CD14-positive monocyte (primary cell): ENCODE data around the gene GPATCH3. TPM values are rescaled to one million over a fixed set of nuclear protein-coding genes. Genes with fewer than 3 reads are reported as not detected.

Source experiments
- DNase-seq, 3 donors: peaks; one replicate each; pipeline ENCODE4 v3.0.0-alpha.2; 2011 to 2022
- H2AFZ ChIP-seq: 2 replicates; pipeline ENCODE4 v1.6.0; 2012; ENCODE audit warnings: mild to moderate bottlenecking, low read depth, low read length, inconsistent platforms; ENCODE audit not compliant: insufficient read depth, poor library complexity, severe bottlenecking
- H3K27ac ChIP-seq, 2 donors: 1 replicate in 1 of 2; 2 replicates in 1 of 2; pipeline ENCODE4 v1.5.1; 2012 to 2013; ENCODE audit warnings: low read length in 2 of 2, control low read depth in 1 of 2, inconsistent platforms in 1 of 2, low read depth in 1 of 2, mild to moderate bottlenecking in 1 of 2
- H3K27me3 ChIP-seq, 2 donors: one replicate each; pipeline versions ENCODE4 v1.6.0 to v1.6.1; 2011 to 2013; ENCODE audit warnings: low read length in 2 of 2; ENCODE audit not compliant: control insufficient read depth in 2 of 2, insufficient read depth in 2 of 2
- H3K36me3 ChIP-seq, 2 donors: replicated peaks in 1 of 2; 1 replicate in 1 of 2; 2 replicates in 1 of 2; pipeline versions ENCODE4 v1.5.1 to v1.6.1; 2012 to 2013; ENCODE audit warnings: low read length in 2 of 2, control low read depth in 1 of 2, inconsistent platforms in 1 of 2, mild to moderate bottlenecking in 1 of 2; ENCODE audit not compliant: insufficient read depth in 2 of 2, control insufficient read depth in 1 of 2
- H3K4me1 ChIP-seq, 2 donors: 1 replicate in 1 of 2; 2 replicates in 1 of 2; pipeline versions ENCODE4 v1.5.1 to v1.6.1; 2012 to 2013; ENCODE audit warnings: low read length in 2 of 2, control low read depth in 1 of 2, inconsistent platforms in 1 of 2, mild to moderate bottlenecking in 1 of 2, moderate library complexity in 1 of 2; ENCODE audit not compliant: insufficient read depth in 2 of 2, control insufficient read depth in 1 of 2
- H3K4me2 ChIP-seq: replicated peaks from 2 replicates; pipeline ENCODE3; 2012; ENCODE audit warnings: low read length, moderate library complexity, mild to moderate bottlenecking; ENCODE audit not compliant: poor library complexity, severe bottlenecking; ENCODE audit errors: extremely low read depth
- H3K4me3 ChIP-seq, 3 experiments: fragments of 200-600 bp in 1 of 3; sonication (generic) in 1 of 3; replicated peaks in 1 of 3; 1 replicate in 2 of 3; 2 replicates in 1 of 3; pipeline ENCODE4 v1.5.1; 2011 to 2013; ENCODE audit warnings: low read length in 3 of 3, mild to moderate bottlenecking in 3 of 3, control low read depth in 2 of 3, low read depth in 2 of 3, inconsistent platforms in 1 of 3, moderate library complexity in 1 of 3
- H3K79me2 ChIP-seq: 2 replicates; pipeline ENCODE4 v1.6.0; 2012; ENCODE audit warnings: mild to moderate bottlenecking, control low read depth, inconsistent platforms, low read length, moderate library complexity; ENCODE audit not compliant: insufficient read depth
- H3K9ac ChIP-seq: 2 replicates; pipeline ENCODE4 v1.6.0; 2017; ENCODE audit warnings: low read length, mild to moderate bottlenecking; ENCODE audit not compliant: insufficient read depth, poor library complexity, severe bottlenecking
- H3K9me3 ChIP-seq, 2 donors: replicated peaks in 1 of 2; 1 replicate in 1 of 2; 2 replicates in 1 of 2; pipeline versions ENCODE4 v1.5.1 to v1.6.1; 2012 to 2013; ENCODE audit warnings: low read length in 2 of 2, control low read depth in 1 of 2; ENCODE audit not compliant: control insufficient read depth in 1 of 2, insufficient read depth in 1 of 2
- H4K20me1 ChIP-seq: 2 replicates; pipeline ENCODE4 v1.6.0; 2012; ENCODE audit warnings: mild to moderate bottlenecking, low read length, control low read depth, moderate library complexity; ENCODE audit not compliant: insufficient read depth
- H3K27ac Mint-ChIP-seq, 7 donors: one replicate each; pipeline ENCODE4 v1.8.0; 2020; ENCODE audit warnings: mild to moderate bottlenecking in 7 of 7, mixed read lengths in 7 of 7, moderate library complexity in 6 of 7, inconsistent platforms in 2 of 7
- H3K27me3 Mint-ChIP-seq, 3 donors: one replicate each; pipeline ENCODE4 v1.8.0; 2021 to 2022; ENCODE audit warnings: low read depth in 3 of 3, mild to moderate bottlenecking in 3 of 3, mixed read lengths in 3 of 3, moderate library complexity in 3 of 3, inconsistent platforms in 1 of 3
- H3K36me3 Mint-ChIP-seq, 2 donors: one replicate each; pipeline ENCODE4 v1.8.0; 2020; ENCODE audit warnings: mixed read lengths in 2 of 2, inconsistent platforms in 1 of 2, mild to moderate bottlenecking in 1 of 2
- H3K4me1 Mint-ChIP-seq: one replicate; pipeline ENCODE4 v1.8.0; 2020; ENCODE audit warnings: mild to moderate bottlenecking, mixed read lengths
- H3K4me3 Mint-ChIP-seq, 2 donors: one replicate each; pipeline ENCODE4 v1.8.0; 2020; ENCODE audit warnings: mild to moderate bottlenecking in 2 of 2, mixed read lengths in 2 of 2, moderate library complexity in 1 of 2
- H3K9me3 Mint-ChIP-seq, 7 donors: one replicate each; pipeline ENCODE4 v1.8.0; 2020 to 2022; ENCODE audit warnings: mixed read lengths in 7 of 7, mild to moderate bottlenecking in 6 of 7, moderate library complexity in 6 of 7, inconsistent platforms in 2 of 7
- WGBS: methylation state at CpG from one replicate; pipeline ENCODE4 v1.1.5; 2013; ENCODE audit warnings: missing lambda C conversion rate; ENCODE audit not compliant: insufficient coverage; 5-methylcytosine and 5-hydroxymethylcytosine counted together
- intact Hi-C, 2 donors: fragments of 100-400 bp; cut with micrococcal nuclease; formaldehyde crosslinking; loops; one replicate each; pipeline versions ENCODE4 v1.15.0 to v1.15.1; 2023
- polyA plus RNA-seq, 3 donors: library from polyadenylated mRNA; depleted of rRNA in 1 of 3; unstranded in 2 of 3; stranded (reverse) in 1 of 3; fragments of 300-500 nt in 2 of 3; fragments of >200 nt in 1 of 3; fragmentation: Illumina TruSeq in 2 of 3; gene quantifications; 1 replicate in 2 of 3; 2 replicates in 1 of 3; pipeline ENCODE4 v1.2.3, GENCODE V29; 2012 to 2021
- TF ChIP-seq, protein P1 (sequence below): fragments of 200-600 bp; IDR thresholded peaks from one replicate; pipeline ENCODE4 v1.8.0; 2022; ENCODE audit warnings: antibody characterized with exemption, mild to moderate bottlenecking

GPATCH3 gene
- polyA plus RNA-seq, 3 donors: 8.2 to 11.8 (median 10.7) TPM

DNA sequence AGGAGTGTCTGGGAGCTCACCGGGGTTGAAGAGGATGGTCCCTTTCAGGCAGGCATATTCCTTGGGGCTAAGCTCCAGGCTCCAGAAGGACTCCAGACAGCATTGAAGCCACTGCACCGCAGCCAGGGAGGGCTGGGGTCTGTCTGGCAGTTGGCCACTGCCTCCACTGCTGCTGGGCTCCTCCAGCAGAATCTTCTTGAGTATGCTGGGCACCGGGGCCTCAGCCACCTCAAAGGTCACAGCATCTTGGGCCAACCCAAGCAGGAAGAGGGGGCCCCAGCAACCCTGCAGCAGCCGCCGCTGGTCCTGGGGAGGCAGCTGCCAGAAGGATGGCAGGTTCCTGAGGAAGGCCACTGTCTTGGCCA lies 13.1 kb upstream of the GPATCH3 start:
- Mint-ChIP-seq H3K4me1 (no peaks in the 10 kb centered on the region), H3K27ac (no peak overlapping the region), H3K9me3 (no peaks in the 10 kb centered on the region), H3K36me3 (no peaks in the 10 kb centered on the region), H3K27me3 (peaks cover 2 to 3% (median 2%) of the 10 kb centered on the region in 3 donors), H3K4me3 (no peak overlapping the region)
- Histone ChIP-seq H3K27ac (no peak overlapping the region), H3K4me1 (no peaks in the 10 kb centered on the region), H2AFZ (no peak overlapping the region), H3K27me3 (no peaks in the 10 kb centered on the region), H3K79me2 (no peaks in the 10 kb centered on the region), H3K9me3 (no peaks in the 10 kb centered on the region), H3K9ac (no peak overlapping the region), H3K36me3 (no peaks in the 10 kb centered on the region), H4K20me1 (no peaks in the 10 kb centered on the region), H3K4me3 (no peak overlapping the region), H3K4me2 (no peak overlapping the region)
- TF ChIP-seq, protein P1, sequence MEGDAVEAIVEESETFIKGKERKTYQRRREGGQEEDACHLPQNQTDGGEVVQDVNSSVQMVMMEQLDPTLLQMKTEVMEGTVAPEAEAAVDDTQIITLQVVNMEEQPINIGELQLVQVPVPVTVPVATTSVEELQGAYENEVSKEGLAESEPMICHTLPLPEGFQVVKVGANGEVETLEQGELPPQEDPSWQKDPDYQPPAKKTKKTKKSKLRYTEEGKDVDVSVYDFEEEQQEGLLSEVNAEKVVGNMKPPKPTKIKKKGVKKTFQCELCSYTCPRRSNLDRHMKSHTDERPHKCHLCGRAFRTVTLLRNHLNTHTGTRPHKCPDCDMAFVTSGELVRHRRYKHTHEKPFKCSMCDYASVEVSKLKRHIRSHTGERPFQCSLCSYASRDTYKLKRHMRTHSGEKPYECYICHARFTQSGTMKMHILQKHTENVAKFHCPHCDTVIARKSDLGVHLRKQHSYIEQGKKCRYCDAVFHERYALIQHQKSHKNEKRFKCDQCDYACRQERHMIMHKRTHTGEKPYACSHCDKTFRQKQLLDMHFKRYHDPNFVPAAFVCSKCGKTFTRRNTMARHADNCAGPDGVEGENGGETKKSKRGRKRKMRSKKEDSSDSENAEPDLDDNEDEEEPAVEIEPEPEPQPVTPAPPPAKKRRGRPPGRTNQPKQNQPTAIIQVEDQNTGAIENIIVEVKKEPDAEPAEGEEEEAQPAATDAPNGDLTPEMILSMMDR: no peak
- WGBS: 81% methylated on average over 5 of the region's 5 CpGs
- intact Hi-C loops: no loop called here
- DNase-seq: no peak

DNA sequence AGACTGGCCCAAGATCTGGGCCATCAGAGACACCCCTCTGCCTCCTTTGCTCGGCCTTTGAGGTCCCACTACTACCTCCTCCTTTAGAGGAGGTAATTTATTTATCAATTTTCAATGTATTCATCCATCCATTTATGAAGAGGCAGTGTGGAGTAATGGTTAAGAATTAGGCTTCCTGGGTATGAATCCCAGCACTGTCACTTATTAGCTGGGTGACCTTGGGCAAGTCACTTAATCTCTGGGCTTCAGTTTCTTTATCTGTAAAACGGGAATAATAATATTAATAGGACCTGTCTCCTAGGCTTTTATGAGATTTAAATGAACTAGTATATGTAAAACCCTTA lies 11.9 kb upstream of the GPATCH3 start:
- no peaks in the 10 kb centered on the region for H4K20me1 ChIP-seq
- WGBS: no CpG with 5 or more reads among the region's 2 CpGs

More for the DNA sequence above, 11.9 kb upstream of the GPATCH3 start:
- TF ChIP-seq, protein P1: no peak
- Histone ChIP-seq H3K4me2 (no peak overlapping the region), H3K27me3 (no peaks in the 10 kb centered on the region), H3K36me3 (no peaks in the 10 kb centered on the region), H3K4me1 (no peaks in the 10 kb centered on the region), H3K9ac (no peak overlapping the region), H3K79me2 (no peaks in the 10 kb centered on the region), H3K4me3 (no peak overlapping the region), H3K9me3 (no peaks in the 10 kb centered on the region), H3K27ac (no peak overlapping the region), H2AFZ (no peak overlapping the region)
- Mint-ChIP-seq H3K36me3 (no peaks in the 10 kb centered on the region), H3K4me3 (no peak overlapping the region), H3K4me1 (no peaks in the 10 kb centered on the region), H3K27ac (no peak overlapping the region), H3K27me3 (peaks cover 2 to 4% (median 2%) of the 10 kb centered on the region in 3 donors), H3K9me3 (no peaks in the 10 kb centered on the region)
- intact Hi-C loops: no loop called here
- no peak for DNase-seq
